Glutamatergic neuron (in vitro differentiated cells): Measurements from ENCODE around the gene EIF4E3. TPM values are rescaled to one million over a fixed set of nuclear protein-coding genes. Genes with fewer than 3 reads are reported as not detected.

Experiments
- DNase-seq: peaks from one replicate; pipeline ENCODE4 v3.0.0; 2022
- H3K27ac Mint-ChIP-seq: one replicate; pipeline ENCODE4 v1.8.0; 2020; ENCODE audit warnings: mild to moderate bottlenecking, mixed read lengths, inconsistent platforms; ENCODE audit not compliant: unreplicated experiment
- H3K27me3 Mint-ChIP-seq: one replicate; pipeline ENCODE4 v1.8.0; 2020; ENCODE audit warnings: mild to moderate bottlenecking, moderate library complexity, mixed read lengths, inconsistent platforms; ENCODE audit not compliant: unreplicated experiment
- H3K36me3 Mint-ChIP-seq: one replicate; pipeline ENCODE4 v1.8.0; 2020; ENCODE audit warnings: mild to moderate bottlenecking, mixed read lengths, inconsistent platforms; ENCODE audit not compliant: unreplicated experiment
- H3K4me1 Mint-ChIP-seq: one replicate; pipeline ENCODE4 v1.8.0; 2020; ENCODE audit warnings: mild to moderate bottlenecking, low read depth, mixed read lengths, inconsistent platforms; ENCODE audit not compliant: unreplicated experiment
- H3K4me3 Mint-ChIP-seq: one replicate; pipeline ENCODE4 v1.8.0; 2020; ENCODE audit warnings: mild to moderate bottlenecking, mixed read lengths, inconsistent platforms; ENCODE audit not compliant: unreplicated experiment
- H3K9me3 Mint-ChIP-seq: one replicate; pipeline ENCODE4 v1.8.0; 2020; ENCODE audit warnings: mild to moderate bottlenecking, moderate library complexity, mixed read lengths, inconsistent platforms; ENCODE audit not compliant: unreplicated experiment
- total RNA-seq: library from RNA; stranded (reverse); fragmentation: NEBNext Ultra II Directional; extraction: Animal tissue kit (Norgen Biotek cat#: 25700); gene quantifications from one replicate; pipeline ENCODE4 v1.2.1, GENCODE V29; 2021; ENCODE audit not compliant: unreplicated experiment
- TF ChIP-seq, protein P1 (sequence below): fragments of 200-600 bp; sonication (generic); IDR thresholded peaks from one replicate; pipeline ENCODE4 v1.5.0; 2021; ENCODE audit not compliant: partially characterized antibody, unreplicated experiment

Gene EIF4E3
- total RNA-seq, 1 donor from 2014 or later: 21.9 TPM

DNA sequence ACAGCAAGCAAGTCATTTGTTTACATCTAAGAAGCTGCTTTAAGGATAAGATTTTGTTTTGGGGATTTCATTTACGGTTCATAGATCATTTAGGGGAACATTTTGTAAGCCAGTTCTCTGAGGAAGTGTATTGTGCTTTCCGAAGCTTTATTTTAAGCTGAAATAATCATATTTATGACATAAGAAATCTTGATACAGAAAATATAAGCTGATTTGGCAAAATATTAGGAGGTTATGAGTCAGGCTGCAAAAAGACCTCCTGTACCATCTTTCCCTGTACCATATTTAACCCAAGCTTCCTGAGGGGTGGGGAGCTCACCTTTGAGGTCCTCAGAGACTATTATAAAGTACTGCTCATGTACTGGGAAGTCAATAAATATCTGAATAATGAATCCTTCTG, 8.1 kb upstream of the EIF4E3 start:
- Mint-ChIP-seq H3K4me1 (peaks cover 18% of the 10 kb centered on the region), H3K27ac (no peak overlapping the region), H3K4me3 (no peak overlapping the region), H3K9me3 (peaks cover 3% of the 10 kb centered on the region), H3K27me3 (peaks cover 8% of the 10 kb centered on the region), H3K36me3 (peaks cover 7% of the 10 kb centered on the region)
- TF ChIP-seq, protein P1, sequence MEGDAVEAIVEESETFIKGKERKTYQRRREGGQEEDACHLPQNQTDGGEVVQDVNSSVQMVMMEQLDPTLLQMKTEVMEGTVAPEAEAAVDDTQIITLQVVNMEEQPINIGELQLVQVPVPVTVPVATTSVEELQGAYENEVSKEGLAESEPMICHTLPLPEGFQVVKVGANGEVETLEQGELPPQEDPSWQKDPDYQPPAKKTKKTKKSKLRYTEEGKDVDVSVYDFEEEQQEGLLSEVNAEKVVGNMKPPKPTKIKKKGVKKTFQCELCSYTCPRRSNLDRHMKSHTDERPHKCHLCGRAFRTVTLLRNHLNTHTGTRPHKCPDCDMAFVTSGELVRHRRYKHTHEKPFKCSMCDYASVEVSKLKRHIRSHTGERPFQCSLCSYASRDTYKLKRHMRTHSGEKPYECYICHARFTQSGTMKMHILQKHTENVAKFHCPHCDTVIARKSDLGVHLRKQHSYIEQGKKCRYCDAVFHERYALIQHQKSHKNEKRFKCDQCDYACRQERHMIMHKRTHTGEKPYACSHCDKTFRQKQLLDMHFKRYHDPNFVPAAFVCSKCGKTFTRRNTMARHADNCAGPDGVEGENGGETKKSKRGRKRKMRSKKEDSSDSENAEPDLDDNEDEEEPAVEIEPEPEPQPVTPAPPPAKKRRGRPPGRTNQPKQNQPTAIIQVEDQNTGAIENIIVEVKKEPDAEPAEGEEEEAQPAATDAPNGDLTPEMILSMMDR: no peak
- DNase-seq: no peak

DNA sequence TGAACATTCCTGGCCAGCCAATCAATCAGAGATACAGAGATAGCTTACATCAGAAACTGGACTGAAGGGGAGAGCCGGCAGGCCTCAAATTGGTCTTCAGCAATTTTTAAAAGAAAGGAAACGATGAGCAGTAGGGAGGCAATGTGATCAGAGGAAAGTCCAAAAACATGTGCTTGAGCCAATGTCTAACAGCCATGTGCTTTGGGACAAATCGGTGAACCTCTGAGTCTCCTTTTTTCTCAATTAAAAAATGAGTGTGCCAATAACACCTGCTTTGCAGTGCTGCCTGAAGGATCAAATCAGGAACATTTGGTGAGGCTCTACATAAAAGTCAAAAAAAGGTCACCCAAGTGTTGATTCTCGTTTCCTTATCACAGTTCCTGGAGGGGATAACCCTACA, 7.4 kb upstream of the EIF4E3 start:
- Mint-ChIP-seq H3K9me3 (peaks cover 6% of the 10 kb centered on the region), H3K36me3 (peaks cover 7% of the 10 kb centered on the region), H3K4me3 (no peak overlapping the region), H3K27ac (no peak overlapping the region), H3K27me3 (peaks cover 11% of the 10 kb centered on the region), H3K4me1 (peaks cover 20% of the 10 kb centered on the region)
- no peak for DNase-seq
- TF ChIP-seq, protein P1: no peak

DNA sequence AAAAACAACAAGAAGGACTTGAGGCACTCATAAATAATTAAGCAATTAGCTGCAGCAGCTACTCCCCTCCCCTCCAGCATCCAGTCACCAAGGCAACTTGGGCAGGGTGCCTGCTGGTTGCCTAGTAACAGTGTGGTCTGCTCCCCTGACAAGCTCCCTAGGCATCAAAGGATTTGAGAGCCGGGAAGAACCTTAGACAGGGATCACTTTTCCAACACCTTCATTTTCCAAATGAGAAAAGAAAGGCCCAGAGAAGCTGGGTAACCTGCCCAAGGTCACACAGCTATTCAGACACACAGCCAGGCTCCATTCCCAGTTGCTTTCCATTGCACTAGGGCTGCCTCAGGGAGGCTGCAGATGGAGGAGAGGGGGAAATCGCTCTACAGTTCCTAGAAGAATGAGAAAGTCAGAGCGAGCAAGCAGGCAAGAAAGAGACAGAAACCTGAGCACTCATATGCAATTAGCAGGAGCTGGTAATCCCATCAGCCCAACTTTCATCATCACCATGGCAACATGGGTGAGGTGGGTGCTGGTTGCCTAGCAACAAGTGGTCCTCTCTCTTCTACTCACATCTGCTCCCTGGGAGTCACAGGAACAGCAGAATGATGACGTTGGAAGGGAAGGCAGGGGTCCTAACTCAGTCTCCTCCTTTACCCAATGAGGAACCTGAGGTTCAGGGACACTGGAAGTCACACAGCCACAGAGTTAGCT, 3.6 kb upstream of the EIF4E3 start:
- H3K27ac Mint-ChIP-seq: peak overlapping the region; percentile 84
- TF ChIP-seq, protein P1: no peak
- peaks cover 37% of the 10 kb centered on the region for H3K4me1 Mint-ChIP-seq
- peaks cover 28% of the 10 kb centered on the region for H3K27me3 Mint-ChIP-seq
- peaks cover 4% of the 10 kb centered on the region for H3K36me3 Mint-ChIP-seq
- peak overlapping the region; percentile 60 for H3K4me3 Mint-ChIP-seq
- DNase-seq: peak; percentile 70
- H3K9me3 Mint-ChIP-seq: peaks cover 19% of the 10 kb centered on the region

DNA sequence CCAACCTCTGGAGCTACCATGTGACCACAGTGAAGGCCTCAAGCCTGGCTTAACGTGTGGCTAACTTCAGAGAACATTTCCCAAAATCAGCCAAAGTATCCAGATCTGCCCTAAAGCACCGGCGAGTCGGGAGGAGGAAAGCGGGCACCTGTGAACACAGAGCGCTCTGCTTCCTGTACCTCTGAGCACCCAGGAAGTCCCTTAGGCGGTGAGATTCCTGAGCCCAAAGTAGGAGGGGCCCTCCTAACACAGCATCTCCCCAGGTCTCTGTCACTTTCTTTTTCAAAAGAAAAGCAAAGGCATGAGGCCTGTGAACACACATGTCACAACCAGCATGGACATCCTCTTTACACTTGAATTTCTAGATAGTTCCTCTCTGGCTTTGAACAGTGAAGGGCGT, 944 bp upstream of the EIF4E3 start:
- H3K36me3 Mint-ChIP-seq: peaks cover 2% of the 10 kb centered on the region
- H3K4me3 Mint-ChIP-seq: peak overlapping the region; percentile 96
- H3K4me1 Mint-ChIP-seq: peaks cover 35% of the 10 kb centered on the region
- no peak for DNase-seq
- H3K27me3 Mint-ChIP-seq: peaks cover 27% of the 10 kb centered on the region
- peaks cover 19% of the 10 kb centered on the region for H3K9me3 Mint-ChIP-seq
- H3K27ac Mint-ChIP-seq: peak overlapping the region; percentile 100
- TF ChIP-seq, protein P1: no peak

DNA sequence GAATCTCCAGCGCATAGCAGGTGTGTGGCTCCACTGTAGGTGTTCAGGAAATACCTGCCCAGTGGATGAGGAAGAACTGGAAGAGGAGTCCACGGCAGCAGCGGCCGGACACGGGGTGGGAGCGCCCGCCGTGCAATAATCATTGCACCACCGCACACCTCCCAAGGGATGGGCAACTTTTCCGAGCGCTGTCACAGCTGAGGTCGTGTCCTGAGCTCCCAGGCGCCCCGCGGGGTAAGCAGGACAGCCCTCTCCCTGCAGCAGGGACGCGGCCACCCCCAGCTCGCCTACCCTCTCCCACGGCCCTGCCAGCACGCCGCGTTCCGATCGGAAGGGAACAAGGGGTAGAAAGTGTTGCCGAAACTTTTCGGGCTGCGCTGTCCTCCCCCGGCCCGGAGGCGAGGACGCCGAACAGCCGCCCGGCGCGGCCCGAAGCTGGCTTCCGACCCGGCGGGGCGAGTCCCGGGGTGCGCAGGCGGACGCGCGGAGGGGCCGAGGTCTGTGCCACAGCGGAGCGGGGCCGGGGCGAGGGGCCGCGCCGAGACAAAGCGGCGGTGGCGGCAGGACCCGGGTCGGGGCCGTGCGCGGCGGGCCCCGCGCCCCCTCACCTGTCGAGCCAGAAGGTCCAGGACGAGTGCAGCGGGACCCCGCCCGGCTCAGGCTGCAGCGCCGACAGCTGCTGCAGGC, 475 bp downstream of the EIF4E3 start:
- peak; percentile 70 for DNase-seq
- Mint-ChIP-seq H3K27ac (peak overlapping the region; percentile 75), H3K27me3 (peaks cover 23% of the 10 kb centered on the region), H3K4me3 (peak overlapping the region; percentile 80), H3K4me1 (peaks cover 28% of the 10 kb centered on the region), H3K36me3 (no peaks in the 10 kb centered on the region), H3K9me3 (peaks cover 19% of the 10 kb centered on the region)
- TF ChIP-seq, protein P1: no peak
